ENCODE data around the gene AURKAIP1.
"Not testable (repeated sequence)": the region's sequence is repeated elsewhere in the genome, so short reads cannot be mapped to it uniquely, and the experiment has no call there.

The AURKAIP1 gene

GRCh38 chr1:1387098-1388077 lies 12.4 kb upstream of the AURKAIP1 start:
- H3K27ac Mint-ChIP-seq = peak overlapping the region; percentile 56
- ATAC-seq (replicated peaks) = no peak

GRCh38 chr1:1385931-1386330 lies 10.9 kb upstream of the AURKAIP1 start:
- Mint-ChIP-seq H3K27me3 (no peaks in the 10 kb centered on the region), H3K9me3 (no peaks in the 10 kb centered on the region), H3K27ac (peak overlapping the region; percentile 73), H3K36me3 (peaks cover 61 to 62% of the 10 kb centered on the region in 2 donors), H3K4me3 (no peak overlapping the region), H3K4me1 (peaks cover 10 to 17% of the 10 kb centered on the region in 2 donors)
- DNase-seq (no peak), ATAC-seq (replicated peaks) (no peak)

More at GRCh38 chr1:1387098-1388077, 12.4 kb upstream of the AURKAIP1 start:
- Mint-ChIP-seq H3K4me3 (no peak overlapping the region), H3K27me3 (no peaks in the 10 kb centered on the region), H3K4me1 (peaks cover 6 to 17% of the 10 kb centered on the region in 2 donors), H3K9me3 (no peaks in the 10 kb centered on the region), H3K36me3 (peaks cover 61 to 65% of the 10 kb centered on the region in 2 donors)
- no peak for DNase-seq

- peaks cover 10 to 17% of the 10 kb centered on the region in 2 donors for H3K4me1 Mint-ChIP-seq
- ATAC-seq (replicated peaks); H3K27me3 Mint-ChIP-seq; H3K27ac Mint-ChIP-seq; H3K4me3 Mint-ChIP-seq; DNase-seq; H3K9me3 Mint-ChIP-seq: not testable (repeated sequence)
- H3K36me3 Mint-ChIP-seq = peaks cover 58 to 60% of the 10 kb centered on the region in 2 donors
Measured at GRCh38 chr1:1385339-1385738, 10.3 kb upstream of the AURKAIP1 start.

- H3K27me3 Mint-ChIP-seq = no peaks in the 10 kb centered on the region
- H3K4me1 Mint-ChIP-seq = peaks cover 12 to 15% of the 10 kb centered on the region in 2 donors
- no peak overlapping the region for H3K27ac Mint-ChIP-seq
- ATAC-seq (replicated peaks) = no peak
- no peaks in the 10 kb centered on the region for H3K9me3 Mint-ChIP-seq
- no peak overlapping the region for H3K4me3 Mint-ChIP-seq
- DNase-seq = no peak
- H3K36me3 Mint-ChIP-seq = peaks cover 38 to 43% of the 10 kb centered on the region in 2 donors
Measured at GRCh38 chr1:1381294-1381693, 6.3 kb upstream of the AURKAIP1 start.

GRCh38 chr1:1380860-1381259 lies 5.9 kb upstream of the AURKAIP1 start:
- DNase-seq = no peak
- no peak for ATAC-seq (replicated peaks)
- peaks cover 33 to 41% of the 10 kb centered on the region in 2 donors for H3K36me3 Mint-ChIP-seq
- H3K4me1 Mint-ChIP-seq = peaks cover 12 to 18% of the 10 kb centered on the region in 2 donors
- no peak overlapping the region for H3K27ac Mint-ChIP-seq
- no peaks in the 10 kb centered on the region for H3K9me3 Mint-ChIP-seq
- no peaks in the 10 kb centered on the region for H3K27me3 Mint-ChIP-seq
- H3K4me3 Mint-ChIP-seq = no peak overlapping the region

GRCh38 chr1:1377540-1378205 lies 2.7 kb upstream of the AURKAIP1 start:
- Mint-ChIP-seq H3K4me1 (peaks cover 20 to 30% of the 10 kb centered on the region in 2 donors), H3K36me3 (peaks cover 32 to 49% of the 10 kb centered on the region in 2 donors), H3K9me3 (no peaks in the 10 kb centered on the region), H3K4me3 (no peak overlapping the region), H3K27ac (no peak overlapping the region), H3K27me3 (no peaks in the 10 kb centered on the region)
- DNase-seq = no peak
- no peak for ATAC-seq (replicated peaks)

- ATAC-seq (replicated peaks) = no peak
- Mint-ChIP-seq H3K4me1 (peaks cover 15 to 36% of the 10 kb centered on the region in 2 donors), H3K27me3 (no peaks in the 10 kb centered on the region), H3K27ac (peak overlapping the region; percentile 75), H3K4me3 (peak overlapping the region in 1 of 2 donors; percentile 95), H3K9me3 (no peaks in the 10 kb centered on the region), H3K36me3 (peaks cover 25 to 41% of the 10 kb centered on the region in 2 donors)
- no peak for DNase-seq
Measured at GRCh38 chr1:1376551-1377226, 1.7 kb upstream of the AURKAIP1 start.

GRCh38 chr1:1374589-1374928 lies 448 bp downstream of the AURKAIP1 start:
- Mint-ChIP-seq H3K36me3 (peaks cover 22 to 35% of the 10 kb centered on the region in 2 donors), H3K27me3 (no peaks in the 10 kb centered on the region), H3K4me1 (peaks cover 15 to 37% of the 10 kb centered on the region in 2 donors), H3K9me3 (no peaks in the 10 kb centered on the region), H3K4me3 (peak overlapping the region; percentile 92 to 95), H3K27ac (peak overlapping the region; percentile 98)
- ATAC-seq (replicated peaks) (peak; percentile 5 to 8), DNase-seq (no peak)

- H3K36me3 Mint-ChIP-seq = peaks cover 19 to 34% of the 10 kb centered on the region in 2 donors
- peaks cover 15 to 37% of the 10 kb centered on the region in 2 donors for H3K4me1 Mint-ChIP-seq
- H3K4me3 Mint-ChIP-seq = peak overlapping the region; percentile 92 to 95
- H3K27ac Mint-ChIP-seq = peak overlapping the region; percentile 98
- no peaks in the 10 kb centered on the region for H3K9me3 Mint-ChIP-seq
- ATAC-seq (replicated peaks) (no peak), DNase-seq (no peak)
- H3K27me3 Mint-ChIP-seq = no peaks in the 10 kb centered on the region
Measured at GRCh38 chr1:1373815-1374588, 1.0 kb downstream of the AURKAIP1 start.

- peaks cover 16 to 29% of the 10 kb centered on the region in 2 donors for H3K36me3 Mint-ChIP-seq
- no peak for ATAC-seq (replicated peaks)
- no peak for DNase-seq
- H3K27me3 Mint-ChIP-seq = no peaks in the 10 kb centered on the region
- no peaks in the 10 kb centered on the region for H3K9me3 Mint-ChIP-seq
- peak overlapping the region; percentile 37 for H3K27ac Mint-ChIP-seq
- peak overlapping the region; percentile 50 to 60 for H3K4me3 Mint-ChIP-seq
- H3K4me1 Mint-ChIP-seq = peaks cover 15 to 37% of the 10 kb centered on the region in 2 donors
Measured at GRCh38 chr1:1373051-1373814, 1.8 kb downstream of the AURKAIP1 start.

- peak; percentile 37 to 44 for ATAC-seq (replicated peaks)
- peaks cover 16 to 28% of the 10 kb centered on the region in 2 donors for H3K36me3 Mint-ChIP-seq
- no peaks in the 10 kb centered on the region for H3K9me3 Mint-ChIP-seq
- peak; percentile 65 for DNase-seq
- peak overlapping the region; percentile 5 to 56 for H3K4me3 Mint-ChIP-seq
- H3K27me3 Mint-ChIP-seq = no peaks in the 10 kb centered on the region
- no peak overlapping the region for H3K27ac Mint-ChIP-seq
- H3K4me1 Mint-ChIP-seq = peaks cover 15 to 36% of the 10 kb centered on the region in 2 donors
Measured at GRCh38 chr1:1371746-1372711, 3.0 kb downstream of the AURKAIP1 start.

- Mint-ChIP-seq H3K4me3 (peak overlapping the region in 1 of 2 donors; percentile 4), H3K27me3 (no peaks in the 10 kb centered on the region), H3K4me1 (peaks cover 12 to 30% of the 10 kb centered on the region in 2 donors), H3K9me3 (no peaks in the 10 kb centered on the region), H3K36me3 (peaks cover 10 to 21% of the 10 kb centered on the region in 2 donors), H3K27ac (no peak overlapping the region)
- ATAC-seq (replicated peaks) = no peak
- DNase-seq = no peak
Measured at GRCh38 chr1:1371364-1371745, 3.7 kb downstream of the AURKAIP1 start.

All from stimulated activated naive B cell treated with anti-CD40 and anti-IgM and Interleukin-4, amounts not matched to agents 10 μg/mL and 1 μg/mL and 100 μg/mL, for 72 hours (primary cell).